H1 (cell line): ENCODE results near the gene YLPM1.

Experiments
- USF2 ChIP-seq: IDR thresholded peaks from 2 replicates; pipeline ENCODE4 v1.6.1; 2011; ENCODE audit warnings: low read length, improper control_type of control experiment
- TF ChIP-seq, protein P1 (sequence below), 3 experiments: IDR thresholded peaks; 1 replicate in 2 of 3; 2 replicates in 1 of 3; pipeline versions ENCODE4 v1.5.1 to v1.6.1; 2011; ENCODE audit warnings: low read length in 3 of 3, mild to moderate bottlenecking in 3 of 3, inconsistent platforms in 2 of 3, low read depth in 1 of 3, moderate library complexity in 1 of 3; ENCODE audit not compliant: insufficient read depth in 1 of 3; ENCODE audit errors: control extremely low read depth in 1 of 3

DNA sequence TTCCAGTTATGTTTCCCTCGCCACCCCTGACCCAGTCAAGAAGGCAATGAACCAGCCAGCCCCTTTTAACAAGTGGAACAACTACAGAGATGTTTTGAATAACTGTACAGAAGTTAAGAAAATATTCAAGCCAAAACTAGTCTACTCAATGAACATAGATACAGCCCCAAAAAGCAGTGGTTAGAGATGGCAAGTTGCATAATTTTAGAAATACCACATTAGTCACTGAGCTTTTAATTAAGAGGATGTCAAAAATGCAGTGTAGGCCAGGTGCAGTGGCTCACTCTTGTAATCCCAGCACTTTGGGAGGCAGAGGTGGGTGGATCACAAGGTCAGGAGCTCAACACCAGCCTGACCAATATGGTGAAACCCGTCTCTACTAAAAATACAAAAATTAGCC, 85.7 kb downstream of the YLPM1 start:
- TF ChIP-seq, protein P1, sequence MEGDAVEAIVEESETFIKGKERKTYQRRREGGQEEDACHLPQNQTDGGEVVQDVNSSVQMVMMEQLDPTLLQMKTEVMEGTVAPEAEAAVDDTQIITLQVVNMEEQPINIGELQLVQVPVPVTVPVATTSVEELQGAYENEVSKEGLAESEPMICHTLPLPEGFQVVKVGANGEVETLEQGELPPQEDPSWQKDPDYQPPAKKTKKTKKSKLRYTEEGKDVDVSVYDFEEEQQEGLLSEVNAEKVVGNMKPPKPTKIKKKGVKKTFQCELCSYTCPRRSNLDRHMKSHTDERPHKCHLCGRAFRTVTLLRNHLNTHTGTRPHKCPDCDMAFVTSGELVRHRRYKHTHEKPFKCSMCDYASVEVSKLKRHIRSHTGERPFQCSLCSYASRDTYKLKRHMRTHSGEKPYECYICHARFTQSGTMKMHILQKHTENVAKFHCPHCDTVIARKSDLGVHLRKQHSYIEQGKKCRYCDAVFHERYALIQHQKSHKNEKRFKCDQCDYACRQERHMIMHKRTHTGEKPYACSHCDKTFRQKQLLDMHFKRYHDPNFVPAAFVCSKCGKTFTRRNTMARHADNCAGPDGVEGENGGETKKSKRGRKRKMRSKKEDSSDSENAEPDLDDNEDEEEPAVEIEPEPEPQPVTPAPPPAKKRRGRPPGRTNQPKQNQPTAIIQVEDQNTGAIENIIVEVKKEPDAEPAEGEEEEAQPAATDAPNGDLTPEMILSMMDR (IDR thresholded peaks at IDR 0.05; ENCODE audit: control extremely low read depth in 1 of 3, insufficient read depth in 1 of 3, low read depth in 1 of 3, low read length in 3 of 3) = no peak
- TF ChIP-seq USF2 = no peak
